GM23338 (cell line): ENCODE data around the gene OR11H6. TPM values are rescaled to one million over a fixed set of nuclear protein-coding genes. Genes with fewer than 3 reads are reported as not detected.

Experiments used
- ATAC-seq: fragments of 200-7000 bp; cut with Tn5 transposase; 3 replicates; pipeline ENCODE4 v1.9.1; 2020
- DNase-seq: peaks from one replicate; pipeline ENCODE4 v3.0.0-alpha.2; 2015; ENCODE audit warnings: low spot score
- H2AFZ ChIP-seq: fragments of 200-600 bp; sonication (generic); 2 replicates; pipeline ENCODE4 v1.8.0; 2016; ENCODE audit warnings: antibody characterized with exemption, mild to moderate bottlenecking, moderate library complexity
- H3F3A ChIP-seq: fragments of 200-600 bp; sonication (generic); replicated peaks from 2 replicates; pipeline ENCODE4 v1.8.0; 2017; ENCODE audit warnings: antibody characterized with exemption, mixed run types, low read depth
- H3K27ac ChIP-seq: fragments of 200-600 bp; sonication (generic); 2 replicates; pipeline ENCODE4 v1.6.1; 2016; ENCODE audit warnings: low read depth
- H3K27me3 ChIP-seq: fragments of 200-600 bp; sonication (generic); 2 replicates; pipeline ENCODE4 v1.8.0; 2016; ENCODE audit warnings: mild to moderate bottlenecking, mixed run types, moderate library complexity; ENCODE audit not compliant: insufficient read depth
- H3K36me3 ChIP-seq: fragments of 200-600 bp; sonication (generic); 2 replicates; pipeline ENCODE4 v1.8.0; 2016; ENCODE audit warnings: mild to moderate bottlenecking; ENCODE audit not compliant: insufficient read depth
- H3K4me1 ChIP-seq: fragments of 200-600 bp; sonication (generic); 2 replicates; pipeline ENCODE4 v1.8.0; 2016; ENCODE audit warnings: mild to moderate bottlenecking, moderate library complexity; ENCODE audit not compliant: insufficient read depth
- H3K4me2 ChIP-seq: fragments of 200-600 bp; sonication (generic); 2 replicates; pipeline ENCODE4 v1.7.1; 2017; ENCODE audit warnings: mixed run types
- H3K4me3 ChIP-seq: fragments of 200-600 bp; sonication (generic); 2 replicates; pipeline ENCODE4 v1.6.1; 2016; ENCODE audit warnings: mixed run types
- H3K79me2 ChIP-seq: fragments of 200-600 bp; sonication (generic); replicated peaks from 2 replicates; pipeline ENCODE4 v1.8.0; 2017; ENCODE audit warnings: mild to moderate bottlenecking; ENCODE audit not compliant: insufficient read depth
- H3K9me2 ChIP-seq: fragments of 200-600 bp; sonication (generic); 2 replicates; pipeline ENCODE4 v1.8.0; 2017; ENCODE audit not compliant: insufficient read depth
- H4K20me1 ChIP-seq: fragments of 200-600 bp; sonication (generic); replicated peaks from 2 replicates; pipeline ENCODE4 v1.8.0; 2017; ENCODE audit warnings: mild to moderate bottlenecking; ENCODE audit not compliant: insufficient read depth
- H3K27ac Mint-ChIP-seq: 2 replicates; pipeline ENCODE4 v1.8.0; 2020; ENCODE audit warnings: inconsistent platforms, mild to moderate bottlenecking, moderate library complexity, mixed read lengths
- H3K27me3 Mint-ChIP-seq: 3 replicates; pipeline ENCODE4 v1.8.0; 2022; ENCODE audit warnings: low read depth, mild to moderate bottlenecking, moderate library complexity, mixed read lengths, inconsistent platforms; ENCODE audit not compliant: insufficient read depth, poor library complexity
- H3K36me3 Mint-ChIP-seq: 3 replicates; pipeline ENCODE4 v1.8.0; 2021; ENCODE audit warnings: low read depth, mild to moderate bottlenecking, inconsistent platforms, moderate library complexity, mixed read lengths
- H3K4me1 Mint-ChIP-seq: 3 replicates; pipeline ENCODE4 v1.8.0; 2020; ENCODE audit warnings: mild to moderate bottlenecking, inconsistent platforms, mixed read lengths
- H3K4me3 Mint-ChIP-seq: 3 replicates; pipeline ENCODE4 v1.8.0; 2021; ENCODE audit warnings: moderate library complexity, mild to moderate bottlenecking, inconsistent platforms, mixed read lengths
- H3K9me3 Mint-ChIP-seq: 3 replicates; pipeline ENCODE4 v1.8.0; 2020; ENCODE audit warnings: moderate library complexity, mild to moderate bottlenecking, inconsistent platforms, mixed read lengths
- CREB1 ChIP-seq: fragments of 250-450 bp; sonication (Bioruptor Pico); IDR thresholded peaks from 2 replicates; pipeline ENCODE4 v1.5.0; 2020; ENCODE audit warnings: low read depth, mild to moderate bottlenecking, moderate library complexity
- CTCF ChIP-seq, 2 experiments: fragments of 200-600 bp in 1 of 2; sonication (generic) in 1 of 2; conservative IDR thresholded peaks; 2 replicates each; pipeline versions ENCODE4 v1.5.1 to v1.6.1; 2016 to 2017; ENCODE audit warnings: antibody characterized with exemption in 2 of 2, low read depth in 2 of 2, mild to moderate bottlenecking in 2 of 2, moderate library complexity in 1 of 2
- ETS1 ChIP-seq: IDR thresholded peaks from 2 replicates; pipeline ENCODE4 v1.6.1; 2016; ENCODE audit warnings: antibody characterized with exemption
- EZH2 ChIP-seq: fragments of 200-600 bp; sonication (generic); IDR thresholded peaks from one replicate; pipeline ENCODE4 v1.8.0; 2017; ENCODE audit warnings: antibody characterized with exemption, mild to moderate bottlenecking, low read depth; ENCODE audit not compliant: unreplicated experiment
- EZH2phosphoT487 ChIP-seq: fragments of 200-600 bp; sonication (generic); IDR thresholded peaks from one replicate; pipeline ENCODE4 v1.8.1; 2018; ENCODE audit warnings: antibody characterized with exemption; ENCODE audit not compliant: unreplicated experiment
- JUNB ChIP-seq: IDR thresholded peaks from one replicate; pipeline ENCODE4 v1.6.1; 2016; ENCODE audit warnings: antibody characterized with exemption; ENCODE audit not compliant: unreplicated experiment
- NANOG ChIP-seq: IDR thresholded peaks from 2 replicates; pipeline ENCODE4 v1.6.1; 2016; ENCODE audit warnings: antibody characterized with exemption, borderline replicate concordance
- POLR2AphosphoS5 ChIP-seq: IDR thresholded peaks from 2 replicates; pipeline ENCODE4 v1.6.1; 2016; ENCODE audit warnings: antibody characterized with exemption, low read depth
- REST ChIP-seq: IDR thresholded peaks from one replicate; pipeline ENCODE4 v1.6.1; 2018; ENCODE audit warnings: antibody characterized with exemption; ENCODE audit not compliant: unreplicated experiment
- STAT1 ChIP-seq: IDR thresholded peaks from one replicate; pipeline ENCODE4 v1.6.1; 2016; ENCODE audit warnings: antibody characterized with exemption; ENCODE audit not compliant: unreplicated experiment
- ZNF114 ChIP-seq: fragments of 250-450 bp; sonication (Bioruptor Pico); IDR thresholded peaks from 2 replicates; pipeline ENCODE4 v1.5.0; 2020; ENCODE audit warnings: mild to moderate bottlenecking, moderate library complexity
- ZNF331 ChIP-seq: fragments of 250-450 bp; sonication (Bioruptor Pico); IDR thresholded peaks from 2 replicates; pipeline ENCODE4 v1.5.0; 2020; ENCODE audit warnings: low read depth, mild to moderate bottlenecking, moderate library complexity
- ZNF462 ChIP-seq: fragments of 250-450 bp; sonication (Bioruptor Pico); IDR thresholded peaks from 2 replicates; pipeline ENCODE4 v1.5.0; 2020; ENCODE audit warnings: mild to moderate bottlenecking, moderate library complexity
- polyA plus RNA-seq: library from polyadenylated mRNA; unstranded; fragments of >200 nt; fragmentation: Nextera tagmentation; extraction: Ambion mirVana; gene quantifications from 2 replicates; pipeline ENCODE4 v1.2.1, GENCODE V29; 2016
- total RNA-seq: library from RNA; depleted of rRNA; stranded (reverse); fragments of >200 nt; shearing (Covaris generic); gene quantifications from 2 replicates; pipeline ENCODE4 v1.2.3, GENCODE V29; 2014

Gene OR11H6
- total and polyA plus RNA-seq, 2 experiments from 2014 or later: not detected

GRCh38 chr14:20262642-20263128 lies 39.2 kb downstream of the OR11H6 start:
- no peaks in the 10 kb centered on the region for H3F3A ChIP-seq
- TF ChIP-seq ZNF331 (no peak), REST (no peak), POLR2AphosphoS5 (no peak), JUNB (no peak), NANOG (no peak), STAT1 (no peak), EZH2phosphoT487 (no peak), EZH2 (no peak), CREB1 (CRISPR knock-in tag) (no peak), ZNF462 (no peak), ZNF114 (CRISPR knock-in tag) (no peak), ETS1 (no peak), CTCF (conservative IDR thresholded peaks at IDR 0.05; ENCODE audit: low read depth in 2 of 2) (no peak)
- no peak overlapping the region for H3K4me3 Mint-ChIP-seq
- H3K4me3 ChIP-seq: no peak overlapping the region
- peak overlapping the region; percentile 78 for H3K27ac Mint-ChIP-seq
- 0 out of 3 replicates have a peak, but pooled peaks cover 3% of the 10 kb centered on the region for H3K36me3 Mint-ChIP-seq
- H3K4me1 Mint-ChIP-seq: peaks cover 9% of the 10 kb centered on the region; the same call in 1 of the 3 replicates
- no peaks in the 10 kb centered on the region for H3K79me2 ChIP-seq
- no peaks in the 10 kb centered on the region for H3K36me3 ChIP-seq
- no peaks in the 10 kb centered on the region for H4K20me1 ChIP-seq
- H3K27ac ChIP-seq: no peak overlapping the region
- H3K4me2 ChIP-seq: 0 out of 2 replicates have a peak overlapping the region, but pooled peaks have one; percentile 11
- 0 out of 2 replicates have a peak, but pooled peaks cover 4% of the 10 kb centered on the region for H3K4me1 ChIP-seq
- no peak; the same call in 2 of the 3 replicates for ATAC-seq
- H3K27me3 ChIP-seq: no peaks in the 10 kb centered on the region
- H3K9me2 ChIP-seq: no peaks in the 10 kb centered on the region
- H2AFZ ChIP-seq: peak overlapping the region; percentile 56; the same call in 1 of the 2 replicates
- H3K27me3 Mint-ChIP-seq: no peaks in the 10 kb centered on the region
- peak; percentile 54 for DNase-seq
- H3K9me3 Mint-ChIP-seq: peaks cover 55% of the 10 kb centered on the region
